ENCODE data around the gene GCN1.

DNA sequence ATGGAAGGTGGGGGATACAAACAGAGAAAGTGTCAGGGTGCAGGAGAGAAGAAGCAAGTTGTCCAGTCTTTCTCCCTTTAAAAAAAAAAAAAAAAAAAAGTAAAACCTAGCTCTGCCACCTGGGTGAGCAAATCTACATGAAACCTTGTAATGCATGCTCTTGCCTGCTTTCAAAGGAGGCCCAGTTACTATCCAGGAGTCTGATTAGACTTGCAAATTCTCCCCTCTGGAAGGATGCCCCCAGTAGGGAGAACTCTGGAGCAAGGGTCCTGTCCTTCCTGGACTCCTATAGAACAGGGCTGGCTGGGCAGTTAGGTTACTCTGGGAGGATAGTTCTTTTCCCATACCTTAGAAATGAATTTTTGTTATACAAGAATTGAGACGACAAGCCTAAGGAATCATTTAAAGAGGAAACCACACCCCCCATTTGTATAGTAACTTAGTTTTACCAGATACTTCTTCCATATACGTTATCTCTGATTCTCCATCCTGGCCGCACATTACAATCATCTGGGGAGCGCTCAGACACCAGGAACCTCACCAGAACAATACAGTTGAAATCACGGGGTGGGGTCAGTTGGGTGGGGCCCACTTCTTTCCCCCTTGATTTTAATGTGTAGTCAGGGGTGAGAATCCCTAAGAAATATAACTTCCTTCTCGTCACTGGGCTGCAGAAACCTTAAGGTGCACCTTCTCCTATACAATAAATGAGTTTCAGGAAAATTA lies 108.4 kb downstream of the GCN1 start:
- no peak for TF ChIP-seq EZH2 (IDR thresholded peaks at IDR 0.05)
- no peak for TF ChIP-seq POLR2AphosphoS5 (IDR thresholded peaks at IDR 0.05; ENCODE audit: borderline replicate concordance, low read depth, low read length)
- TF ChIP-seq FOXP2 (optimal IDR thresholded peaks at IDR 0.05; ENCODE audit: control extremely low read depth, extremely low read length, insufficient read depth): no peak

Data from SK-N-MC (cell line).